Left ventricle myocardium inferior (tissue), 1 donor: ENCODE data around the gene FLII. TPM values are rescaled to one million over a fixed set of nuclear protein-coding genes. Genes with fewer than 3 reads are reported as not detected.

ENCODE experiments used
- DNase-seq: peaks from one replicate; pipeline ENCODE4 v3.0.0-alpha.2; 2020
- H3K27ac ChIP-seq: fragments of 200-600 bp; replicated peaks from 2 replicates; pipeline ENCODE4 v1.8.0; 2021
- H3K27me3 ChIP-seq: fragments of 200-600 bp; 2 replicates; pipeline ENCODE4 v1.8.0; 2021; ENCODE audit warnings: low read depth
- H3K36me3 ChIP-seq: fragments of 200-600 bp; 2 replicates; pipeline ENCODE4 v1.8.0; 2021
- H3K4me1 ChIP-seq: fragments of 200-600 bp; 2 replicates; pipeline ENCODE4 v1.8.0; 2021
- H3K4me3 ChIP-seq: fragments of 200-600 bp; 2 replicates; pipeline ENCODE4 v1.8.0; 2021; ENCODE audit warnings: mild to moderate bottlenecking, moderate library complexity
- H3K9me3 ChIP-seq: fragments of 200-600 bp; replicated peaks from 2 replicates; pipeline ENCODE4 v1.8.0; 2021
- intact Hi-C: fragments of 100-400 bp; cut with micrococcal nuclease; formaldehyde crosslinking; loops from one replicate; pipeline ENCODE4 v1.11.0; 2022
- total RNA-seq: library from RNA; stranded (reverse); fragmentation: NEBNext Ultra II Directional; extraction: Animal tissue kit (Norgen Biotek cat#: 25700); gene quantifications from one replicate; pipeline ENCODE4 v1.2.1, GENCODE V29; 2021
- TF ChIP-seq, protein P1 (sequence below): fragments of 200-600 bp; IDR thresholded peaks from 2 replicates; pipeline ENCODE4 v1.8.0; 2021; ENCODE audit warnings: antibody characterized with exemption, mild to moderate bottlenecking, borderline replicate concordance
- donor health status: DM: no; HTN: yes; CAD: no; lungs with severe emphysema.

Gene FLII
- total RNA-seq, 1 donor from 2014 or later, result 257 TPM

DNA sequence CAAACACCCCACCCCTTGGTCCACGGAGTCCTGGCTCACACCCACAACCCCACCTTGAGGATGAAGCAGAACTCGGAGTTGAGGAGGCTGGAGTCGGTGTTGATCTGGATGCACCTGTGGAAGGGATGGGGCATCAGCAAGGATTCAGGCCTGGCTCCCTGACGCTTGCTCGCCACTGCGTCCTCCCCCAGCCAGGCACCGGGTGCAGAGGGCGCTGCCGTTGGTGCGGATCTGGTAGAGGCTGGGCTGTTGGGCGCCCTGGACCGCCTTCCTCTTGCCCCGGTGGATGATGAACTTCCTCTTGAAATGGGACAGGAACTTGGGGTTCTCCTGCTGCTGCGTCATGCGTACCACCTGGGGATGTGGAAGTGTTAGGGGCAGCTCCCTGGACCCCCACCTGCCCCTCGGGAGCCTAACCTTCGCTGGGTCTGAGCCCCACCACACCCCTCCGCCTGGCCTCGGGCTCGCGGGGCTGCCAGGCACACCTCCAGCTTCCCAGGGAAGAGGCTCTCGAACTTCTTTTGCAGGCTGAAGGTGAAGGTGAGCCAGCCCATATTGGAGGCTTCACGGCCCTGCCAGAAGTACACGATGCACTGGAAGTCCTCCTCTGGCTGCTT is 12.3 kb downstream of the FLII start:
- H3K36me3 ChIP-seq, result peaks cover 94% of the 10 kb centered on the region
- no peaks in the 10 kb centered on the region for H3K27me3 ChIP-seq
- H3K4me3 ChIP-seq, result no peak overlapping the region
- no peak for DNase-seq
- no peaks in the 10 kb centered on the region for H3K9me3 ChIP-seq
- peaks cover 29% of the 10 kb centered on the region for H3K4me1 ChIP-seq
- intact Hi-C loops, result no loop called here
- TF ChIP-seq, protein P1, sequence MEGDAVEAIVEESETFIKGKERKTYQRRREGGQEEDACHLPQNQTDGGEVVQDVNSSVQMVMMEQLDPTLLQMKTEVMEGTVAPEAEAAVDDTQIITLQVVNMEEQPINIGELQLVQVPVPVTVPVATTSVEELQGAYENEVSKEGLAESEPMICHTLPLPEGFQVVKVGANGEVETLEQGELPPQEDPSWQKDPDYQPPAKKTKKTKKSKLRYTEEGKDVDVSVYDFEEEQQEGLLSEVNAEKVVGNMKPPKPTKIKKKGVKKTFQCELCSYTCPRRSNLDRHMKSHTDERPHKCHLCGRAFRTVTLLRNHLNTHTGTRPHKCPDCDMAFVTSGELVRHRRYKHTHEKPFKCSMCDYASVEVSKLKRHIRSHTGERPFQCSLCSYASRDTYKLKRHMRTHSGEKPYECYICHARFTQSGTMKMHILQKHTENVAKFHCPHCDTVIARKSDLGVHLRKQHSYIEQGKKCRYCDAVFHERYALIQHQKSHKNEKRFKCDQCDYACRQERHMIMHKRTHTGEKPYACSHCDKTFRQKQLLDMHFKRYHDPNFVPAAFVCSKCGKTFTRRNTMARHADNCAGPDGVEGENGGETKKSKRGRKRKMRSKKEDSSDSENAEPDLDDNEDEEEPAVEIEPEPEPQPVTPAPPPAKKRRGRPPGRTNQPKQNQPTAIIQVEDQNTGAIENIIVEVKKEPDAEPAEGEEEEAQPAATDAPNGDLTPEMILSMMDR, result no peak
- H3K27ac ChIP-seq, result no peak overlapping the region

DNA sequence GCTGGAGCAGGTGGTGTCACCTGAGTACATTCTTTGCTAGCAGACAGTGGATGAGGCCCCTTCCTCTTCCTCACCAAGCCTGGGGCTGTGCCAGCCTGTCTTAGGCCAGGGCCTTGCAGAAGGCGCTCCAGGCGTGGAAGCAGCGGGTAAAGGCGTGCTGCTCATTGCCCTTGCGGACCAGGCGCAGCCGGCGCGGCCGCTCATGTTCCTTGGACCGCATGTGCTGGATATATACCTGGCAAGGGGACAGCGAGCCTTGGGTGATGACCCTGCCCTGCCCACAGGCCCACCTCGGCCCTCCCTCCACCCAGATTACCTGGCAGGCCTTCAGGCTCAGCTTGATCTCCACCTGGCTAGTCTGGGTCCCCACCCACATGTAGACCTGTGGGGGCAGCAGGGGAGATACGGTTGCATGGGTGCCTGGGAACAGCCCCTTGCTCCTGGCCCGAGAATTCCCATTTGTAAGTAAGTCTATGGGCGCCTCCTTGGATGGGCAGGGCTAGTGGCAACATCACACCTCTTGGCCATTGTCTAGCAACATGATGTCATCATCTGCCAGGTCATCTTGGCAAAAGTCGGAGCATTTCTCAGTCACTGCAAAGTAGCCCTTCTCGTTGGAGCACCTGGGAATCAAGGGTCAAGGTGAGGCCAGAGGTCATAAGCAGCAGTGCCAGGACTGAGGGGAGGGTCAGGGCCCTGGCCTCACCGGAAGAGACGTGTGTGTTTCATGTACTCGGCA is 13.3 kb downstream of the FLII start:
- H3K27me3 ChIP-seq, result no peaks in the 10 kb centered on the region
- peaks cover 88% of the 10 kb centered on the region for H3K36me3 ChIP-seq
- intact Hi-C loops, result no loop called here
- no peaks in the 10 kb centered on the region for H3K9me3 ChIP-seq
- no peak overlapping the region for H3K27ac ChIP-seq
- H3K4me1 ChIP-seq, result peaks cover 29% of the 10 kb centered on the region
- TF ChIP-seq, protein P1, result no peak
- no peak overlapping the region for H3K4me3 ChIP-seq
- no peak for DNase-seq

DNA sequence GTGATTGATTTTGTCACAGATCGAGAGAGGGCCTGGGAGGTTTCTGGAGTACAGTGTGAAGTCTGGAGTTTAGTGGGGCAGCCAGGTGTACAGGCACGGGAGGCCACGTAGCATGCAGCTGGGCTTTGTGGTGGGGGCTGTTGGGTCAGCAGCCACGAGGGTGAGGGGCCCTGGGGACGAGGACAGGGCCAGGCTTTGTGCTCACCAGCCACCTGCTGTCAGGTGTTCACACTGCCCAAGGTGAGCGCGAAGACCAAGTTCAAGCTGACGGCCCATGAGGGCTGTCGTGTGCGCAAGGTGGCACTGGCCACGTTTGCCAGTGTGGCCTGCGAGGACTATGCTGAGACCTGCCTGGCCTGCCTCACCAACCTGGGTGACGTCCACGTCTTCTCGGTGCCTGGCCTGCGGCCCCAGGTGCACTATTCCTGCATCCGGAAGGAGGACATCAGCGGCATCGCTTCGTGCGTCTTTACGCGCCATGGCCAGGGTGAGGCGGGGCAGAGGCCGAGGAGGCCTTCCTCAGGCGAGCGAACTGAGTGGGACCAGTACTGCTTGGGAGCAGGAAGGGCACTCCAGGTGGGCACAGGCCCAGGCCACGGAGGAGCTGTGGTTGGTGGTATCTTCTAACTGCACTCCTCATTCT is 17.2 kb downstream of the FLII start:
- no peak for DNase-seq
- Histone ChIP-seq H3K27me3 (no peaks in the 10 kb centered on the region), H3K9me3 (no peaks in the 10 kb centered on the region), H3K4me3 (no peak overlapping the region), H3K36me3 (peaks cover 72% of the 10 kb centered on the region), H3K27ac (no peak overlapping the region), H3K4me1 (peaks cover 9% of the 10 kb centered on the region)
- TF ChIP-seq, protein P1, result no peak
- intact Hi-C loops, result no loop called here

DNA sequence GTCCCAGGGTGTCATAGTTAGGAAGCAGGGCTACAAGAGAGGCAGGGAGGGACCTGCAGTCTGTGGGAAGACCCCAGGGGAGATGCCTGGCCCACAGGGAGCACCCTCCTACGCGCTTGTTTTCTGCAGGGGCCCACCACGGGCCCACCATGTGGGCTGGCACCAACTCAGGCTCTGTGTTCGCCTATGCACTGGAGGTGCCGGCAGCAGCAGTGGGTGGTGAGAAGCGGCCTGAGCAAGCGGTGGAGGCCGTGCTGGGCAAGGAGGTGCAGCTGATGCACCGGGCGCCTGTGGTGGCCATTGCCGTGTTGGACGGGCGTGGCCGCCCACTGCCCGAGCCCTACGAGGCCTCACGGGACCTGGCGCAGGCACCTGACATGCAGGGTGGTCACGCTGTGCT is 18.1 kb downstream of the FLII start:
- Histone ChIP-seq H3K36me3 (peaks cover 72% of the 10 kb centered on the region), H3K9me3 (no peaks in the 10 kb centered on the region), H3K27me3 (no peaks in the 10 kb centered on the region), H3K27ac (no peak overlapping the region), H3K4me3 (no peak overlapping the region), H3K4me1 (peaks cover 9% of the 10 kb centered on the region)
- TF ChIP-seq, protein P1, result no peak
- no peak for DNase-seq
- intact Hi-C loops, result no loop called here

DNA sequence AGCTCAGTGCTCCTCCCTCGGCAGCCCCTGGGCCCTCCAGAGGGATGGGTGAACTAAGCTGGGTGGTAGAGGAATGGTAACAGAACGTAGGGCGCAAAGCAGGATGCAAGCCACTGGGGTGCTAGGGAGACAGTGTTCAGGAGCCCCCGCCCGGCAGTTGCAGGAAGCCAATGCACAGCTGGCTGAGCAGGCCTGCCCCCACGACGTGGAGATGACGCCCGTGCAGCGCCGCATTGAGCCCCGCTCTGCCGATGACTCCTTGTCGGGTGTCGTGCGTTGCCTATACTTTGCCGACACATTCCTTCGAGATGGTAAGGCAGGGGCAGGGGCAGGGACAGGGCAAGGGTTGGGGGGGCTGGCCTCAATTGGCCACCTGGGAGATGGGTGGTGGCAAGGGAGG is 20.2 kb downstream of the FLII start:
- intact Hi-C loops, result no loop called here
- peaks cover 9% of the 10 kb centered on the region for H3K4me1 ChIP-seq
- no peak for DNase-seq
- no peaks in the 10 kb centered on the region for H3K9me3 ChIP-seq
- TF ChIP-seq, protein P1, result no peak
- H3K36me3 ChIP-seq, result peaks cover 71% of the 10 kb centered on the region
- no peak overlapping the region for H3K4me3 ChIP-seq
- H3K27me3 ChIP-seq, result no peaks in the 10 kb centered on the region
- no peak overlapping the region for H3K27ac ChIP-seq
